Loucy (cell line): ENCODE data around the gene ABRAXAS1.
"Not testable (repeated sequence)": the region's sequence is repeated elsewhere in the genome, so short reads cannot be mapped to it uniquely, and the experiment has no call there.

Source experiments
- H2AFZ ChIP-seq: fragments of 200-600 bp; sonication (generic); 2 replicates; pipeline ENCODE4 v1.6.0; 2016; ENCODE audit warnings: antibody characterized with exemption, mild to moderate bottlenecking, low read length, moderate library complexity
- H3F3A ChIP-seq: fragments of 200-600 bp; 2 replicates; pipeline ENCODE4 v1.6.0; 2016; ENCODE audit warnings: antibody characterized with exemption, low read depth, mild to moderate bottlenecking
- H3K27me3 ChIP-seq: fragments of 200-600 bp; sonication (generic); 2 replicates; pipeline ENCODE4 v1.6.1; 2014; ENCODE audit warnings: low read length, mild to moderate bottlenecking; ENCODE audit not compliant: insufficient read depth, poor library complexity, severe bottlenecking
- H3K36me3 ChIP-seq: fragments of 200-600 bp; sonication (generic); 2 replicates; pipeline ENCODE4 v1.6.1; 2016; ENCODE audit warnings: low read length; ENCODE audit not compliant: insufficient read depth
- H3K4me1 ChIP-seq: fragments of 200-600 bp; sonication (generic); 2 replicates; pipeline ENCODE4 v1.5.1; 2014; ENCODE audit warnings: low read length, mild to moderate bottlenecking; ENCODE audit not compliant: insufficient read depth, poor library complexity, severe bottlenecking
- H3K4me2 ChIP-seq: fragments of 200-600 bp; sonication (generic); 2 replicates; pipeline ENCODE4 v1.6.0; 2014; ENCODE audit warnings: antibody characterized with exemption, low read length, low read depth, mild to moderate bottlenecking; ENCODE audit not compliant: poor library complexity, severe bottlenecking
- H3K4me3 ChIP-seq: fragments of 200-600 bp; sonication (generic); 2 replicates; pipeline ENCODE4 v1.5.1; 2014; ENCODE audit warnings: low read length, mild to moderate bottlenecking, mixed read lengths; ENCODE audit not compliant: poor library complexity, severe bottlenecking
- H3K79me2 ChIP-seq: fragments of 200-600 bp; sonication (generic); 2 replicates; pipeline ENCODE4 v1.6.1; 2014; ENCODE audit warnings: low read length; ENCODE audit not compliant: insufficient read depth
- H3K9ac ChIP-seq: fragments of 200-600 bp; sonication (generic); 2 replicates; pipeline ENCODE4 v1.6.0; 2014; ENCODE audit warnings: mild to moderate bottlenecking, low read depth, low read length, moderate library complexity; ENCODE audit not compliant: poor library complexity, severe bottlenecking
- H3K9me2 ChIP-seq: fragments of 200-600 bp; sonication (generic); replicated peaks from 2 replicates; pipeline ENCODE4 v1.6.1; 2016; ENCODE audit warnings: low read depth, low read length, mixed read lengths
- H3K9me3 ChIP-seq: fragments of 200-600 bp; sonication (generic); 2 replicates; pipeline ENCODE4 v1.6.1; 2014; ENCODE audit warnings: mild to moderate bottlenecking, antibody characterized with exemption, low read length, low read depth; ENCODE audit not compliant: insufficient read depth
- H4K20me1 ChIP-seq: fragments of 200-600 bp; sonication (generic); 2 replicates; pipeline ENCODE4 v1.6.0; 2014; ENCODE audit warnings: antibody characterized with exemption, low read length, mild to moderate bottlenecking; ENCODE audit not compliant: insufficient read depth, poor library complexity, severe bottlenecking
- CTCF ChIP-seq: fragments of 200-600 bp; sonication (generic); conservative IDR thresholded peaks from 2 replicates; pipeline ENCODE4 v1.5.1; 2014; ENCODE audit warnings: mild to moderate bottlenecking, antibody characterized with exemption, low read length
- EZH2phosphoT487 ChIP-seq: fragments of 200-600 bp; IDR thresholded peaks from 2 replicates; pipeline ENCODE4 v1.6.1; 2018; ENCODE audit warnings: antibody characterized with exemption, mild to moderate bottlenecking, moderate library complexity, borderline replicate concordance

ABRAXAS1 gene

DNA sequence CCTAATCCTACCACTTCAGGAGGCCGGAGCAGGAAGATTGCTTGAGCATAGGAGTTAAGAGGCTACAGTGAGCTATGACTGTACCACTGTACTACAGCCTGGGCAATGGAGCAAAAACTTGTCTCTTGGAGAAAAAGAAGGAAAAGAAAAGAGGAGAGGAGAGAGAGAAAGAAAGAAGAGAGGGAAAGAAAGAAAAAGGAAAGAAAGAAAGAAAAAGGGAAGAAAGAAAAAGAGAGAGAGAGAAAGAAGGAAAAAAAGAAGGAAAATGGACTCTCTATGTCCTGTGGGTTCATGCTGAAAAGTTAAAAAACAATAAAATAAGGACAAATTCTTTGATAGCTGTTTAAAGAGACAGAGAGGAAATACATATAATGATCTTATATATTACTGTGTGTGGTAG is 13.3 kb upstream of the ABRAXAS1 start:
- Histone ChIP-seq H3K9ac (no peak overlapping the region), H3K4me1 (no peaks in the 10 kb centered on the region), H3K27me3 (no peaks in the 10 kb centered on the region), H3K36me3 (no peaks in the 10 kb centered on the region), H3K4me2 (no peak overlapping the region), H4K20me1 (no peaks in the 10 kb centered on the region), H3K79me2 (no peaks in the 10 kb centered on the region), H3F3A (no peaks in the 10 kb centered on the region), H2AFZ (peak overlapping the region; percentile 37), H3K4me3 (no peak overlapping the region), H3K9me3 (no peaks in the 10 kb centered on the region), H3K9me2 (no peaks in the 10 kb centered on the region)
- TF ChIP-seq CTCF, result no peak
- no peak for TF ChIP-seq EZH2phosphoT487

- H3K79me2 ChIP-seq, H3K27me3 ChIP-seq, H2AFZ ChIP-seq, H3K4me3 ChIP-seq, H3F3A ChIP-seq, H3K4me1 ChIP-seq, H3K36me3 ChIP-seq, H3K9me3 ChIP-seq, H3K4me2 ChIP-seq, H3K9me2 ChIP-seq, H3K9ac ChIP-seq, H4K20me1 ChIP-seq: not testable (repeated sequence)
These were observed 11.4 kb upstream of the ABRAXAS1 start for GRCh38 chr4:83496085-83496917.

GRCh38 chr4:83490876-83491450 is 6.1 kb upstream of the ABRAXAS1 start:
- Histone ChIP-seq H3K9me2 (no peaks in the 10 kb centered on the region), H3K36me3 (no peaks in the 10 kb centered on the region), H4K20me1 (no peaks in the 10 kb centered on the region), H3K27me3 (no peaks in the 10 kb centered on the region), H3K9me3 (no peaks in the 10 kb centered on the region), H3K4me3 (no peak overlapping the region), H2AFZ (0 out of 2 replicates have a peak overlapping the region, but pooled peaks have one; percentile 59), H3K4me2 (no peak overlapping the region), H3F3A (no peaks in the 10 kb centered on the region), H3K4me1 (no peaks in the 10 kb centered on the region), H3K9ac (no peak overlapping the region), H3K79me2 (no peaks in the 10 kb centered on the region)
- TF ChIP-seq EZH2phosphoT487 (no peak), CTCF (peak; percentile 97)
